WTC11 (cell line): ENCODE results near the gene NKAIN2. TPM values are rescaled to one million over a fixed set of nuclear protein-coding genes. Genes with fewer than 3 reads are reported as not detected.

ENCODE experiments used
- ATAC-seq: fragments of 200-7000 bp; cut with Tn5 transposase; 2 replicates; pipeline ENCODE4 v1.10.0; 2021; ENCODE audit warnings: mild to moderate bottlenecking, moderate library complexity
- CTCF ChIA-PET: fragments of 300-600 bp; sonication (Branson Sonifier 250); formaldehyde crosslinking; loops from one replicate; lab custom pipeline; 2021; ENCODE audit warnings: antibody characterized with exemption; lab: Charles Lee
- POLR2A ChIA-PET: fragments of 350-600 bp; sonication (Branson Sonifier 250); formaldehyde crosslinking; loops from one replicate; lab custom pipeline; 2021; ENCODE audit warnings: antibody characterized with exemption; lab: Charles Lee
- DNase-seq: peaks from one replicate; pipeline ENCODE4 v3.0.0; 2021; ENCODE audit warnings: low spot score
- H3K27ac Mint-ChIP-seq: 2 replicates; pipeline ENCODE4 v1.8.0; 2021; ENCODE audit warnings: mixed read lengths
- H3K27me3 Mint-ChIP-seq: 2 replicates; pipeline ENCODE4 v1.8.0; 2021; ENCODE audit warnings: low read depth, mild to moderate bottlenecking, moderate library complexity, mixed read lengths
- H3K36me3 Mint-ChIP-seq: 2 replicates; pipeline ENCODE4 v1.8.0; 2021; ENCODE audit warnings: mixed read lengths
- H3K4me1 Mint-ChIP-seq: 2 replicates; pipeline ENCODE4 v1.8.0; 2022; ENCODE audit warnings: mixed read lengths
- H3K4me3 Mint-ChIP-seq: 2 replicates; pipeline ENCODE4 v1.8.0; 2021; ENCODE audit warnings: mild to moderate bottlenecking, moderate library complexity, mixed read lengths
- H3K9me3 Mint-ChIP-seq: 2 replicates; pipeline ENCODE4 v1.8.0; 2021; ENCODE audit warnings: mixed read lengths
- CTCF ChIP-seq: fragments of 200-600 bp; IDR thresholded peaks from 2 replicates; pipeline ENCODE4 v1.8.0; 2022; ENCODE audit warnings: antibody characterized with exemption
- E2F4 ChIP-seq: sonication (generic); formaldehyde crosslinking; IDR thresholded peaks from 2 replicates; pipeline ENCODE4 v1.8.1; 2022; ENCODE audit warnings: low read depth, mild to moderate bottlenecking, moderate library complexity, missing genetic modification reagents, borderline replicate concordance
- ELF4 ChIP-seq: sonication (generic); formaldehyde crosslinking; IDR thresholded peaks from 2 replicates; pipeline ENCODE4 v1.8.1; 2022; ENCODE audit warnings: low read depth, mild to moderate bottlenecking, moderate library complexity, missing genetic modification reagents
- ESRRA ChIP-seq: sonication (generic); formaldehyde crosslinking; IDR thresholded peaks from 2 replicates; pipeline ENCODE4 v1.8.1; 2022; ENCODE audit warnings: mild to moderate bottlenecking, missing genetic modification reagents, borderline replicate concordance
- FOXP1 ChIP-seq: sonication (generic); formaldehyde crosslinking; IDR thresholded peaks from 2 replicates; pipeline ENCODE4 v1.8.0; 2022; ENCODE audit warnings: missing genetic modification reagents, mild to moderate bottlenecking, moderate library complexity, borderline replicate concordance
- FOXP4 ChIP-seq: sonication (generic); formaldehyde crosslinking; IDR thresholded peaks from 2 replicates; pipeline ENCODE4 v1.8.0; 2022; ENCODE audit warnings: mild to moderate bottlenecking, missing genetic modification reagents
- GABPB1 ChIP-seq: sonication (generic); formaldehyde crosslinking; IDR thresholded peaks from 2 replicates; pipeline ENCODE4 v1.8.1; 2023; ENCODE audit warnings: mild to moderate bottlenecking, missing genetic modification reagents
- GTF2I ChIP-seq: fragments of 250-450 bp; sonication (Bioruptor Pico); conservative IDR thresholded peaks from 2 replicates; pipeline ENCODE4 v1.4.0; 2021; ENCODE audit warnings: mild to moderate bottlenecking
- IRF2 ChIP-seq: sonication (generic); formaldehyde crosslinking; IDR thresholded peaks from 2 replicates; pipeline ENCODE4 v1.8.0; 2022; ENCODE audit warnings: low read depth, missing genetic modification reagents, borderline replicate concordance
- JUN ChIP-seq: sonication (generic); formaldehyde crosslinking; IDR thresholded peaks from 2 replicates; pipeline ENCODE4 v1.8.0; 2023; ENCODE audit warnings: mild to moderate bottlenecking, missing genetic modification reagents
- MYBL2 ChIP-seq: sonication (generic); formaldehyde crosslinking; IDR thresholded peaks from 2 replicates; pipeline ENCODE4 v1.8.1; 2023; ENCODE audit warnings: mild to moderate bottlenecking, moderate library complexity, missing genetic modification reagents
- NFATC4 ChIP-seq: fragments of 250-450 bp; sonication (Bioruptor Pico); IDR thresholded peaks from 2 replicates; pipeline ENCODE4 v1.9.0; 2021; ENCODE audit warnings: mild to moderate bottlenecking
- NFE2L1 ChIP-seq: sonication (generic); formaldehyde crosslinking; IDR thresholded peaks from 2 replicates; pipeline ENCODE4 v1.8.1; 2023; ENCODE audit warnings: missing genetic modification reagents
- NFYB ChIP-seq: sonication (generic); formaldehyde crosslinking; conservative IDR thresholded peaks from 2 replicates; pipeline ENCODE4 v1.8.0; 2022; ENCODE audit warnings: low read depth, missing genetic modification reagents
- PRDM15 ChIP-seq: sonication (generic); formaldehyde crosslinking; IDR thresholded peaks from 2 replicates; pipeline ENCODE4 v1.8.0; 2022; ENCODE audit warnings: missing genetic modification reagents
- RELA ChIP-seq: sonication (generic); formaldehyde crosslinking; IDR thresholded peaks from 2 replicates; pipeline ENCODE4 v1.8.1; 2022; ENCODE audit warnings: missing genetic modification reagents, mild to moderate bottlenecking, borderline replicate concordance
- SOX15 ChIP-seq: fragments of 250-450 bp; sonication (Bioruptor Pico); IDR thresholded peaks from 2 replicates; pipeline ENCODE4 v1.9.0; 2021; ENCODE audit warnings: mild to moderate bottlenecking
- TEAD4 ChIP-seq: sonication (generic); formaldehyde crosslinking; IDR thresholded peaks from 2 replicates; pipeline ENCODE4 v1.8.0; 2022; ENCODE audit warnings: mild to moderate bottlenecking, missing genetic modification reagents
- ZNF219 ChIP-seq: sonication (generic); formaldehyde crosslinking; IDR thresholded peaks from 2 replicates; pipeline ENCODE4 v1.8.0; 2023; ENCODE audit warnings: missing genetic modification reagents, mild to moderate bottlenecking, borderline replicate concordance
- ZNF317 ChIP-seq: sonication (generic); formaldehyde crosslinking; IDR thresholded peaks from 2 replicates; pipeline ENCODE4 v1.8.1; 2023; ENCODE audit warnings: low read depth, mild to moderate bottlenecking, moderate library complexity, missing genetic modification reagents, borderline replicate concordance
- ZNF532 ChIP-seq: fragments of 250-450 bp; sonication (Bioruptor Pico); IDR thresholded peaks from 2 replicates; pipeline ENCODE4 v1.9.0; 2021; ENCODE audit warnings: mild to moderate bottlenecking, borderline replicate concordance
- total RNA-seq: library from RNA; stranded (reverse); gene quantifications from 3 replicates; pipeline ENCODE4 v1.2.3, GENCODE V29; 2021

The NKAIN2 gene
- total RNA-seq, 1 experiment from 2014 or later, result 0.33 TPM

- TF ChIP-seq CTCF, result no peak
These were observed 269.4 kb downstream of the NKAIN2 start (continued) for GRCh38 chr6:124073021-124073420.

- DNase-seq (no peak), ATAC-seq (no peak; the same call in 1 of the 2 replicates)
- no peak for TF ChIP-seq JUN (CRISPR knock-in tag)
- TF ChIP-seq NFATC4 (CRISPR knock-in tag), result no peak
- no peak for TF ChIP-seq ZNF317 (CRISPR knock-in tag)
- no peak for TF ChIP-seq NFYB (CRISPR knock-in tag)
- TF ChIP-seq NFE2L1, result no peak
- no peak for TF ChIP-seq ZNF532 (CRISPR knock-in tag)
- no peak for TF ChIP-seq GABPB1 (CRISPR knock-in tag)
- no peak for TF ChIP-seq RELA (CRISPR knock-in tag)
- TF ChIP-seq SOX15 (CRISPR knock-in tag), result no peak
- TF ChIP-seq ELF4 (CRISPR knock-in tag), result no peak
- TF ChIP-seq E2F4, result no peak
- no peak for TF ChIP-seq IRF2 (CRISPR knock-in tag)
- no peak for TF ChIP-seq GTF2I (CRISPR knock-in tag)
- TF ChIP-seq TEAD4, result no peak
- TF ChIP-seq ESRRA, result no peak
- no peaks in the 10 kb centered on the region for H3K36me3 Mint-ChIP-seq
- peaks cover 17% of the 10 kb centered on the region for H3K4me1 Mint-ChIP-seq
- no peaks in the 10 kb centered on the region for H3K27me3 Mint-ChIP-seq
- no peaks in the 10 kb centered on the region for H3K9me3 Mint-ChIP-seq
- peak overlapping the region; percentile 11; the same call in 1 of the 2 replicates for H3K27ac Mint-ChIP-seq
- CTCF ChIA-PET, result interaction anchor here (1.5 kb wide), 1 partner anchor 359 kb away, joined by 3 read pairs; no protein-coding TSS in a partner anchor
- H3K4me3 Mint-ChIP-seq, result no peak overlapping the region
- POLR2A ChIA-PET, result no interaction called here
These were observed 270.3 kb downstream of the NKAIN2 start for GRCh38 chr6:124073820-124074587.

GRCh38 chr6:124074606-124075005, 270.9 kb downstream of the NKAIN2 start:
- Mint-ChIP-seq H3K4me1 (peaks cover 17% of the 10 kb centered on the region), H3K4me3 (no peak overlapping the region), H3K27ac (no peak overlapping the region), H3K9me3 (no peaks in the 10 kb centered on the region), H3K36me3 (no peaks in the 10 kb centered on the region), H3K27me3 (no peaks in the 10 kb centered on the region)
- ATAC-seq, result no peak
- TF ChIP-seq GTF2I (CRISPR knock-in tag) (no peak), MYBL2 (CRISPR knock-in tag) (no peak), ZNF317 (CRISPR knock-in tag) (no peak), FOXP1 (CRISPR knock-in tag) (no peak), PRDM15 (CRISPR knock-in tag) (no peak), ZNF219 (CRISPR knock-in tag) (no peak), JUN (CRISPR knock-in tag) (no peak), FOXP4 (CRISPR knock-in tag) (no peak)
- POLR2A ChIA-PET, result no interaction called here
- DNase-seq, result no peak
- CTCF ChIA-PET, result no interaction called here
